Endodermal cell (in vitro differentiated cells): ENCODE data around the gene ERICH6B. TPM values are rescaled to one million over a fixed set of nuclear protein-coding genes. Genes with fewer than 3 reads are reported as not detected.

ENCODE experiments used
- DNase-seq: peaks from one replicate; pipeline ENCODE4 v3.0.0-alpha.2; 2017
- H3K27ac ChIP-seq: 2 replicates; pipeline ENCODE4 v1.5.1; 2013; ENCODE audit warnings: mild to moderate bottlenecking, low read depth, low read length, moderate library complexity
- H3K27me3 ChIP-seq: 2 replicates; pipeline ENCODE4 v1.6.1; 2013; ENCODE audit warnings: mild to moderate bottlenecking, low read length, moderate library complexity; ENCODE audit not compliant: insufficient read depth, control insufficient read depth, poor library complexity, severe bottlenecking
- H3K36me3 ChIP-seq: 2 replicates; pipeline ENCODE4 v1.7.0; 2013; ENCODE audit warnings: mild to moderate bottlenecking, low read length, moderate library complexity; ENCODE audit not compliant: control insufficient read depth, insufficient read depth
- H3K4me1 ChIP-seq: one replicate; pipeline ENCODE4 v1.7.0; 2013; ENCODE audit warnings: low read length; ENCODE audit not compliant: control insufficient read depth, insufficient read depth
- H3K4me3 ChIP-seq: 2 replicates; pipeline ENCODE4 v1.5.1; 2013; ENCODE audit warnings: mild to moderate bottlenecking, low read length, moderate library complexity
- H3K9ac ChIP-seq: 2 replicates; pipeline ENCODE4 v1.6.1; 2013; ENCODE audit warnings: mild to moderate bottlenecking, low read length, moderate library complexity; ENCODE audit not compliant: poor library complexity, severe bottlenecking; ENCODE audit errors: extremely low read depth
- H3K9me3 ChIP-seq: 2 replicates; pipeline ENCODE4 v1.6.1; 2013; ENCODE audit warnings: mild to moderate bottlenecking, low read length, moderate library complexity; ENCODE audit not compliant: control insufficient read depth
- H3K27ac Mint-ChIP-seq: 2 replicates; pipeline ENCODE4 v1.8.0; 2020; ENCODE audit warnings: mixed read lengths
- H3K27me3 Mint-ChIP-seq: 2 replicates; pipeline ENCODE4 v1.8.0; 2021; ENCODE audit warnings: mild to moderate bottlenecking, mixed read lengths; ENCODE audit not compliant: insufficient read depth
- H3K36me3 Mint-ChIP-seq: 2 replicates; pipeline ENCODE4 v1.8.0; 2020; ENCODE audit warnings: low read depth, mixed read lengths
- H3K4me1 Mint-ChIP-seq: 2 replicates; pipeline ENCODE4 v1.8.0; 2020; ENCODE audit warnings: mixed read lengths
- H3K4me3 Mint-ChIP-seq: 2 replicates; pipeline ENCODE4 v1.8.0; 2020; ENCODE audit warnings: mild to moderate bottlenecking, moderate library complexity, mixed read lengths
- H3K9me3 Mint-ChIP-seq: 2 replicates; pipeline ENCODE4 v1.8.0; 2020; ENCODE audit warnings: mild to moderate bottlenecking, mixed read lengths
- WGBS, 2 experiments: methylation state at CpG; one replicate each; pipeline versions ENCODE4 v1.1.5 to v1.1.7; 2013; ENCODE audit warnings: missing lambda C conversion rate in 2 of 2, mixed read lengths in 1 of 2; ENCODE audit not compliant: insufficient coverage in 1 of 2, insufficient read length in 1 of 2; 5-methylcytosine and 5-hydroxymethylcytosine counted together
- total RNA-seq, 2 donors: library from RNA; stranded (reverse); fragmentation: NEBNext Ultra II Directional in 1 of 2; extraction: Animal tissue kit (Norgen Biotek cat#: 25700) in 1 of 2; gene quantifications; 2 replicates in 1 of 2; 3 replicates in 1 of 2; pipeline ENCODE4 v1.2.1, GENCODE V29; 2021
- TF ChIP-seq, protein P1 (sequence below): fragments of 200-600 bp; sonication (generic); conservative IDR thresholded peaks from 2 replicates; pipeline ENCODE4 v1.5.0; 2021; ENCODE audit warnings: antibody characterized with exemption, mild to moderate bottlenecking

ERICH6B gene
- total RNA-seq, 2 donors from 2014 or later: not detected

DNA sequence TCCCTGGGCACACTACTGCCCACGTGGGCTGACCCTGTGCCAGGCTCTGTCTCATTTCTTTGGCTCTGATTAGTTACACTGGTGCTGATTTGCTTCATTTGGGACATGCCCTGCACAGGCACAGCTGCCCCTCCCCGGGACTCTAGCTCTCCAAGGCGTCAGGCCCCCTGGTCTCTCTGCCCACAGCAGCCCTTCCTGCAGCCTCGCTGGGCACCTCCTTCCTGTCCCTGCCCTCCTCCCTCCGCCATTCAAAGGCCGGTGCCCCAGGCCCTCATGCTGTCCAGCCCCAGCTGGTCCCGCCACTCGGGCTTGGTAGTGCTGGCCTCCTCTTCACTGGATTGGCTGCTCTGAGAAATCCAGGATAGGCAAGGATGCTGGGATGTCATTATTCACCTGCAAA is 73.1 kb downstream of the ERICH6B start:
- H3K27me3 Mint-ChIP-seq: no peaks in the 10 kb centered on the region

GRCh38 chr13:45541806-45542205 is 73.7 kb downstream of the ERICH6B start:
- Histone ChIP-seq H3K9me3 (no peaks in the 10 kb centered on the region), H3K27ac (no peak overlapping the region), H3K4me1 (peaks cover 6% of the 10 kb centered on the region), H3K36me3 (peaks cover 3% of the 10 kb centered on the region), H3K9ac (no peak overlapping the region), H3K27me3 (no peaks in the 10 kb centered on the region), H3K4me3 (no peak overlapping the region)
- Mint-ChIP-seq H3K4me1 (no peaks in the 10 kb centered on the region), H3K4me3 (no peak overlapping the region), H3K27me3 (no peaks in the 10 kb centered on the region), H3K36me3 (no peaks in the 10 kb centered on the region), H3K27ac (no peak overlapping the region), H3K9me3 (no peaks in the 10 kb centered on the region)
- WGBS, 2 experiments: 92 to 100% methylated on average over 3 to 11 of the region's 11 CpGs
- TF ChIP-seq, protein P1, sequence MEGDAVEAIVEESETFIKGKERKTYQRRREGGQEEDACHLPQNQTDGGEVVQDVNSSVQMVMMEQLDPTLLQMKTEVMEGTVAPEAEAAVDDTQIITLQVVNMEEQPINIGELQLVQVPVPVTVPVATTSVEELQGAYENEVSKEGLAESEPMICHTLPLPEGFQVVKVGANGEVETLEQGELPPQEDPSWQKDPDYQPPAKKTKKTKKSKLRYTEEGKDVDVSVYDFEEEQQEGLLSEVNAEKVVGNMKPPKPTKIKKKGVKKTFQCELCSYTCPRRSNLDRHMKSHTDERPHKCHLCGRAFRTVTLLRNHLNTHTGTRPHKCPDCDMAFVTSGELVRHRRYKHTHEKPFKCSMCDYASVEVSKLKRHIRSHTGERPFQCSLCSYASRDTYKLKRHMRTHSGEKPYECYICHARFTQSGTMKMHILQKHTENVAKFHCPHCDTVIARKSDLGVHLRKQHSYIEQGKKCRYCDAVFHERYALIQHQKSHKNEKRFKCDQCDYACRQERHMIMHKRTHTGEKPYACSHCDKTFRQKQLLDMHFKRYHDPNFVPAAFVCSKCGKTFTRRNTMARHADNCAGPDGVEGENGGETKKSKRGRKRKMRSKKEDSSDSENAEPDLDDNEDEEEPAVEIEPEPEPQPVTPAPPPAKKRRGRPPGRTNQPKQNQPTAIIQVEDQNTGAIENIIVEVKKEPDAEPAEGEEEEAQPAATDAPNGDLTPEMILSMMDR: no peak
- DNase-seq: no peak

More for the DNA sequence above, 73.1 kb downstream of the ERICH6B start:
- Mint-ChIP-seq H3K4me3 (no peak overlapping the region), H3K9me3 (no peaks in the 10 kb centered on the region), H3K36me3 (no peaks in the 10 kb centered on the region), H3K27ac (no peak overlapping the region), H3K4me1 (no peaks in the 10 kb centered on the region)
- no peaks in the 10 kb centered on the region for H3K9me3 ChIP-seq
- H3K36me3 ChIP-seq: no peaks in the 10 kb centered on the region
- no peak overlapping the region for H3K9ac ChIP-seq
- TF ChIP-seq, protein P1: no peak
- no peaks in the 10 kb centered on the region for H3K27me3 ChIP-seq
- no peak overlapping the region for H3K4me3 ChIP-seq
- H3K27ac ChIP-seq: no peak overlapping the region
- WGBS, 2 experiments: 90 to 100% methylated on average over 2 to 8 of the region's 8 CpGs
- no peak for DNase-seq
- peaks cover 6% of the 10 kb centered on the region for H3K4me1 ChIP-seq

DNA sequence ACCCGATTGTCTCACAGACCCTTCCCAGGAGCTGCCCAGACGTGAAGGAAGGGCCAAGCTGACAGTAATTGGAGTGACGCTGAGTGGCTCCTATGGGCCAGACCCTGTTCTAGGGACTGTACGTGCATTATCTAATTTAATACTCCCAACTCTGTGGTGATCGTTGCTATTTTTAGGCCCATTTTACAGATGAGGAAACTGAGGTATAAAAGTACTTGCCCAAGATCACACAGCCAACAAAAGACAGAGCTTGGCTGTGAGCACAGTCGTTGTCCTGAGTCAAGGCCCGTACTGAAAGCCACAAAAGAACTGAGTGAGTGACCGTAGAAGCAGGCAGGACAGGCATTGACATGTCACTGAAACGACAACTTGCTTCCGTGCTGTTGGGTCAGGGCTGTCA is 74.7 kb downstream of the ERICH6B start:
- Histone ChIP-seq H3K4me3 (no peak overlapping the region), H3K27ac (no peak overlapping the region), H3K36me3 (peaks cover 13% of the 10 kb centered on the region), H3K9me3 (no peaks in the 10 kb centered on the region), H3K27me3 (no peaks in the 10 kb centered on the region), H3K9ac (no peak overlapping the region), H3K4me1 (peaks cover 6% of the 10 kb centered on the region)
- Mint-ChIP-seq H3K36me3 (no peaks in the 10 kb centered on the region), H3K27ac (no peak overlapping the region), H3K9me3 (no peaks in the 10 kb centered on the region), H3K27me3 (no peaks in the 10 kb centered on the region), H3K4me3 (no peak overlapping the region), H3K4me1 (no peaks in the 10 kb centered on the region)
- TF ChIP-seq, protein P1: no peak
- WGBS, 2 experiments: 94 to 98% methylated on average over 10 of the region's 10 CpGs
- DNase-seq: no peak
